GM19025 (cell line): ENCODE measurements around the gene RAB3C.
"Not testable (repeated sequence)": the region's sequence is repeated elsewhere in the genome, so short reads cannot be mapped to it uniquely, and the experiment has no call there.

Source experiments
- ATAC-seq: cut with Tn5 transposase; IDR thresholded peaks from one replicate; pipeline ENCODE4 v1.9.1; 2021; ENCODE audit warnings: mild to moderate bottlenecking, low read depth, moderate library complexity; ENCODE audit not compliant: unreplicated experiment

Gene RAB3C

GRCh38 chr5:58582803-58583491 lies at the start of gene RAB3C:
Gene RAB3C, plus strand, starts transcription at chr5:58583075. Its CDS starts 134 bp downstream, at chr5:58583209.
- peak; percentile 100 for ATAC-seq

GRCh38 chr5:58541935-58542334 lies 40.9 kb upstream of the RAB3C start:
- not testable (repeated sequence) for ATAC-seq

GRCh38 chr5:58542709-58543108 lies 40.2 kb upstream of the RAB3C start:
- no peak for ATAC-seq

GRCh38 chr5:58543723-58544122 lies 39.2 kb upstream of the RAB3C start:
- no peak for ATAC-seq

GRCh38 chr5:58544195-58544594 lies 38.7 kb upstream of the RAB3C start:
- ATAC-seq = no peak

GRCh38 chr5:58544926-58545325 lies 37.9 kb upstream of the RAB3C start:
- no peak for ATAC-seq

- ATAC-seq = peak; percentile 89
Observed at GRCh38 chr5:58545912-58546311, 37.0 kb upstream of the RAB3C start.

- no peak for ATAC-seq
Observed at GRCh38 chr5:58548068-58548467, 34.8 kb upstream of the RAB3C start.

GRCh38 chr5:58551492-58551891 lies 31.4 kb upstream of the RAB3C start:
- ATAC-seq = no peak

GRCh38 chr5:58557665-58558338 lies 25.1 kb upstream of the RAB3C start:
- not testable (repeated sequence) for ATAC-seq

GRCh38 chr5:58563016-58563700 lies 19.7 kb upstream of the RAB3C start:
- ATAC-seq = not testable (repeated sequence)

GRCh38 chr5:58564043-58564832 lies 18.6 kb upstream of the RAB3C start:
- not testable (repeated sequence) for ATAC-seq

- no peak for ATAC-seq
Observed at GRCh38 chr5:58565033-58565432, 17.8 kb upstream of the RAB3C start.

- ATAC-seq = no peak
Observed at GRCh38 chr5:58571501-58571900, 11.4 kb upstream of the RAB3C start.

- ATAC-seq = not testable (repeated sequence)
Observed at GRCh38 chr5:58572973-58573372, 9.9 kb upstream of the RAB3C start.

- no peak for ATAC-seq
Observed at GRCh38 chr5:58579781-58580180, 3.1 kb upstream of the RAB3C start.

GRCh38 chr5:58582019-58582802 lies 664 bp upstream of the RAB3C start:
- ATAC-seq = peak; percentile 22

GRCh38 chr5:58595952-58596351 lies 13.1 kb downstream of the RAB3C start:
- ATAC-seq = no peak

GRCh38 chr5:58598440-58598839 lies 15.6 kb downstream of the RAB3C start:
- no peak for ATAC-seq

GRCh38 chr5:58599217-58599616 lies 16.3 kb downstream of the RAB3C start:
- ATAC-seq = no peak
